CD4-positive, alpha-beta T cell treated with Interleukin-4 for 4 hours (primary cell): ENCODE data around the gene SLC38A9.
"Not testable (repeated sequence)": the region's sequence is repeated elsewhere in the genome, so short reads cannot be mapped to it uniquely, and the experiment has no call there.

Experiments
- DNase-seq: peaks from one replicate; pipeline ENCODE4 v3.0.0-alpha.2; 2020

Gene SLC38A9

GRCh38 chr5:55712023-55712859 lies at the start of gene SLC38A9:
TSS of gene SLC38A9 (minus strand) at chr5:55712324. CDS start at chr5:55697958, 14,366 bp downstream.
- DNase-seq, result peak; percentile 86

GRCh38 chr5:55761721-55762120 lies 49.6 kb upstream of the SLC38A9 start:
- DNase-seq, result not testable (repeated sequence)

- no peak for DNase-seq
Measured at GRCh38 chr5:55758714-55759113, 46.6 kb upstream of the SLC38A9 start.

GRCh38 chr5:55758231-55758630 lies 46.1 kb upstream of the SLC38A9 start:
- no peak for DNase-seq

GRCh38 chr5:55750499-55750898 lies 38.4 kb upstream of the SLC38A9 start:
- no peak for DNase-seq

- DNase-seq, result no peak
Measured at GRCh38 chr5:55750063-55750462, 37.9 kb upstream of the SLC38A9 start.

- no peak for DNase-seq
Measured at GRCh38 chr5:55749387-55749786, 37.3 kb upstream of the SLC38A9 start.

GRCh38 chr5:55747778-55748318 lies 35.7 kb upstream of the SLC38A9 start:
- no peak for DNase-seq

GRCh38 chr5:55742778-55743177 lies 30.7 kb upstream of the SLC38A9 start:
- no peak for DNase-seq

GRCh38 chr5:55737793-55738192 lies 25.7 kb upstream of the SLC38A9 start, which contains the start of gene DDX4:
TSS of gene DDX4 (plus strand) at chr5:55738061. CDS start at chr5:55738964, 903 bp downstream.
- DNase-seq, result no peak

GRCh38 chr5:55734658-55735057 lies 22.5 kb upstream of the SLC38A9 start:
- no peak for DNase-seq

- no peak for DNase-seq
Measured at GRCh38 chr5:55732585-55732984, 20.5 kb upstream of the SLC38A9 start.

- DNase-seq, result no peak
Measured at GRCh38 chr5:55731848-55732247, 19.7 kb upstream of the SLC38A9 start.

- DNase-seq, result no peak
Measured at GRCh38 chr5:55724281-55724680, 12.2 kb upstream of the SLC38A9 start.

GRCh38 chr5:55720188-55720703 lies 8.1 kb upstream of the SLC38A9 start:
- no peak for DNase-seq

GRCh38 chr5:55719026-55719425 lies 6.9 kb upstream of the SLC38A9 start:
- not testable (repeated sequence) for DNase-seq

- no peak for DNase-seq
Measured at GRCh38 chr5:55715519-55716078, 3.5 kb upstream of the SLC38A9 start.

- no peak for DNase-seq
Measured at GRCh38 chr5:55714749-55715148, 2.6 kb upstream of the SLC38A9 start.

GRCh38 chr5:55714339-55714738 lies 2.2 kb upstream of the SLC38A9 start:
- no peak for DNase-seq

GRCh38 chr5:55713871-55714270 lies 1.7 kb upstream of the SLC38A9 start:
- no peak for DNase-seq

- DNase-seq, result no peak
Measured at GRCh38 chr5:55711507-55712022, 559 bp downstream of the SLC38A9 start.

GRCh38 chr5:55708732-55709131 lies 3.4 kb downstream of the SLC38A9 start:
- no peak for DNase-seq

GRCh38 chr5:55706230-55706629 lies 5.9 kb downstream of the SLC38A9 start:
- DNase-seq, result no peak
